Measurements from ENCODE around the gene DPP6.

DPP6 gene

DNA sequence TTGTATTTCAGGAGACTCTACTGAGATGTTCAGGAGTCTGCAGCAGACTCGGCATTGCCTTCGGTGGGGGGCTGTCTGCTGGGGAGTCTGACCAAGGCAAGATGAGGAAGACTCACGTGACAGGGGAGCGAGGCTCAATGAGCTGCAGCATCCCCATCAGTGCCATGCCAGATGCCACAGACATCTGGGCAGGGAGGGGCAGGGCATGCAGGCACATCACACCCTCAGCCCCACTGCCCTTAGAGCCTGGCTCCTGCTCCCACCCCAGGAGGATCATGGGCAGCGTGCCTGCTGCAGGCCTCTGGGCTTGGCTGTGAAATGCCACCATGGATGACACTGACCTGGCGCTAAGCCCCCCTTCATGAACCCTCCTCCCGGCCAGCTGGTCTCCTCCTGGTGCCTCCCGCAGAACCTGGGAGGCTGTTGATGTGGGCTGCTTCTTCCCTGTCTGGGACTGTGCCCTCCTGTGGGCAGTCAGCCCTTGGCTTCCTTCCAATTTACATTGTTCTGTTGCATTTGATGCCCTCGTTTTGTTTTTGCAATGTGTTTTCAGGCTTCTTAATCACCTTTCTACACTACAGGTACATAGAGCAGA is 715.7 kb downstream of the DPP6 start:
- Histone ChIP-seq H3K4me3 (ENCODE audit: low read depth in 1 of 2, low read length in 2 of 2) (no peak overlapping the region), H3K9ac (ENCODE audit: low read depth in 1 of 2, low read length in 2 of 2) (no peak overlapping the region), H3K36me3 (ENCODE audit: control insufficient read depth in 1 of 2, insufficient read depth in 2 of 2, low read length in 2 of 2) (no peaks in the 10 kb centered on the region), H3K27ac (ENCODE audit: low read depth, low read length) (no peak overlapping the region), H3K4me1 (ENCODE audit: control insufficient read depth in 1 of 2, insufficient read depth in 2 of 2, low read length in 2 of 2) (no peaks in the 10 kb centered on the region), H3K9me3 (ENCODE audit: control insufficient read depth in 1 of 2, low read length in 2 of 2) (no peaks in the 10 kb centered on the region), H3K27me3 (ENCODE audit: control insufficient read depth in 1 of 2, insufficient read depth in 2 of 2, low read length in 2 of 2) (no peaks in the 10 kb centered on the region)

GRCh38 chr7:154769001-154769400 is 716.8 kb downstream of the DPP6 start:
- no peaks in the 10 kb centered on the region for H3K4me1 ChIP-seq (ENCODE audit: control insufficient read depth in 1 of 2, insufficient read depth in 2 of 2, low read length in 2 of 2)
- no peaks in the 10 kb centered on the region for H3K36me3 ChIP-seq (ENCODE audit: control insufficient read depth in 1 of 2, insufficient read depth in 2 of 2, low read length in 2 of 2)
- H3K27ac ChIP-seq (ENCODE audit: low read depth, low read length) = no peak overlapping the region
- no peaks in the 10 kb centered on the region for H3K9me3 ChIP-seq (ENCODE audit: control insufficient read depth in 1 of 2, low read length in 2 of 2)
- H3K4me3 ChIP-seq (ENCODE audit: low read depth in 1 of 2, low read length in 2 of 2) = no peak overlapping the region
- no peak overlapping the region for H3K9ac ChIP-seq (ENCODE audit: low read depth in 1 of 2, low read length in 2 of 2)
- H3K27me3 ChIP-seq (ENCODE audit: control insufficient read depth in 1 of 2, insufficient read depth in 2 of 2, low read length in 2 of 2) = no peaks in the 10 kb centered on the region

- Histone ChIP-seq H3K4me3 (ENCODE audit: low read depth in 1 of 2, low read length in 2 of 2) (no peak overlapping the region), H3K9ac (ENCODE audit: low read depth in 1 of 2, low read length in 2 of 2) (no peak overlapping the region), H3K36me3 (ENCODE audit: control insufficient read depth in 1 of 2, insufficient read depth in 2 of 2, low read length in 2 of 2) (no peaks in the 10 kb centered on the region), H3K27me3 (ENCODE audit: control insufficient read depth in 1 of 2, insufficient read depth in 2 of 2, low read length in 2 of 2) (no peaks in the 10 kb centered on the region), H3K4me1 (ENCODE audit: control insufficient read depth in 1 of 2, insufficient read depth in 2 of 2, low read length in 2 of 2) (no peaks in the 10 kb centered on the region), H3K9me3 (ENCODE audit: control insufficient read depth in 1 of 2, low read length in 2 of 2) (no peaks in the 10 kb centered on the region), H3K27ac (ENCODE audit: low read depth, low read length) (no peak overlapping the region)
These were observed 717.3 kb downstream of the DPP6 start for GRCh38 chr7:154769527-154769926.

GRCh38 chr7:154770361-154770760 is 718.2 kb downstream of the DPP6 start:
- H3K27ac ChIP-seq (ENCODE audit: low read depth, low read length) = no peak overlapping the region
- H3K27me3 ChIP-seq (ENCODE audit: control insufficient read depth in 1 of 2, insufficient read depth in 2 of 2, low read length in 2 of 2) = no peaks in the 10 kb centered on the region
- no peaks in the 10 kb centered on the region for H3K4me1 ChIP-seq (ENCODE audit: control insufficient read depth in 1 of 2, insufficient read depth in 2 of 2, low read length in 2 of 2)
- no peaks in the 10 kb centered on the region for H3K9me3 ChIP-seq (ENCODE audit: control insufficient read depth in 1 of 2, low read length in 2 of 2)
- no peak overlapping the region for H3K4me3 ChIP-seq (ENCODE audit: low read depth in 1 of 2, low read length in 2 of 2)
- no peak overlapping the region for H3K9ac ChIP-seq (ENCODE audit: low read depth in 1 of 2, low read length in 2 of 2)
- H3K36me3 ChIP-seq (ENCODE audit: control insufficient read depth in 1 of 2, insufficient read depth in 2 of 2, low read length in 2 of 2) = no peaks in the 10 kb centered on the region

DNA sequence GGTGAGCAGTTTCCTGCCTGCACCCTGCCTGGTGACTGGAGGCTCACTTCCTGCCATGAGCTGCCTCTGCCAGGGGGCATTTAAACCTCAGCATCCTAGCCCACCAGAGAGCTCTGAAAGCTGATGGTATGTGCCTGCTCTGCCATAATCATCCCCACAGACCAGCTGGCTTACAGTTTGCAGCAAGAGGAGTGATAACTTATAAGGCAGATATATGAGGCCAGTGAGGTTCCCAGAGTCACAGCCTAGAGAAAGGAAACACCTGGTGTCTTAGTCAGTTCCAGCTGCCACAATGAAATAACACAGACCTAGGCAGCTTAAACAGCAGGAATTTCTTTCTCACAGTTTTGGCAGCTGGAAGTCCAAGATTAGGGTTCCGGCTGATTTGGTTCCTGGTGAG is 718.8 kb downstream of the DPP6 start:
- H3K9me3 ChIP-seq (ENCODE audit: control insufficient read depth in 1 of 2, low read length in 2 of 2) = no peaks in the 10 kb centered on the region
- no peak overlapping the region for H3K9ac ChIP-seq (ENCODE audit: low read depth in 1 of 2, low read length in 2 of 2)
- H3K27ac ChIP-seq (ENCODE audit: low read depth, low read length) = no peak overlapping the region
- H3K4me1 ChIP-seq (ENCODE audit: control insufficient read depth in 1 of 2, insufficient read depth in 2 of 2, low read length in 2 of 2) = no peaks in the 10 kb centered on the region
- no peaks in the 10 kb centered on the region for H3K36me3 ChIP-seq (ENCODE audit: control insufficient read depth in 1 of 2, insufficient read depth in 2 of 2, low read length in 2 of 2)
- no peaks in the 10 kb centered on the region for H3K27me3 ChIP-seq (ENCODE audit: control insufficient read depth in 1 of 2, insufficient read depth in 2 of 2, low read length in 2 of 2)
- no peak overlapping the region for H3K4me3 ChIP-seq (ENCODE audit: low read depth in 1 of 2, low read length in 2 of 2)

DNA sequence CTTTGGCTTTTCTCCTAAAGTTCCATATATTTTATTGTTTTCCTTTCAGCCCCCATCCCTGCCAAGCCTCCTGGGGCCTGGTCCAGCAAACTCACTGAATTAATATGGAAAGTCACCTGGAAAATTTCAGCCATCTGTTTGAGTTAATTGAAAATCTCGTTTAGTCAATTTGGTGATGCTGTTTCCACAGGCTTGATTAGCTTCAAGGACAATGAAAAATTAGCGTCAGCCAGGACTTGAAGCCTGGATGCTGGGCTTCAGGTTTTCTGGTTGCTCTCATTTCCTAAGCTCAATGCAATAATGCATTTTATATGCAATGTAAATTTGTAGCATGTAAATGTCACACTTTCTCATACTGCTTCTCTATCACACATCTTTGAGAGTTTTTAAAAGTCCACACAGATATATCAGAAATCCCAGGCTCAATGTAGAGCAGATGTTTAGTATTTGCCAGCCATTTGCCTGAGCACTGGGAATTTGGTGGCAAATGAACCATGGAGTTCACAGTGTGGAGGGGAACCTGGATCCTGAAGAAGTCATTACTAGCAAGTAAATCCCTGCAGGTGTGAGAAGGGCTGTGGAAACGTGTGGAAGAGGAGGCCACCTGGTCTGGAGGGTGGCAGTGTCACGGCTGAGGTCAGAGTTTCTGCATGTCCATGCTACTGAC is 722.2 kb downstream of the DPP6 start:
- H3K4me1 ChIP-seq (ENCODE audit: control insufficient read depth in 1 of 2, insufficient read depth in 2 of 2, low read length in 2 of 2) = no peaks in the 10 kb centered on the region
- H3K27me3 ChIP-seq (ENCODE audit: control insufficient read depth in 1 of 2, insufficient read depth in 2 of 2, low read length in 2 of 2) = no peaks in the 10 kb centered on the region
- H3K4me3 ChIP-seq (ENCODE audit: low read depth in 1 of 2, low read length in 2 of 2) = no peak overlapping the region
- no peaks in the 10 kb centered on the region for H3K9me3 ChIP-seq (ENCODE audit: control insufficient read depth in 1 of 2, low read length in 2 of 2)
- no peak overlapping the region for H3K9ac ChIP-seq (ENCODE audit: low read depth in 1 of 2, low read length in 2 of 2)
- H3K27ac ChIP-seq (ENCODE audit: low read depth, low read length) = no peak overlapping the region
- H3K36me3 ChIP-seq (ENCODE audit: control insufficient read depth in 1 of 2, insufficient read depth in 2 of 2, low read length in 2 of 2) = no peaks in the 10 kb centered on the region

DNA sequence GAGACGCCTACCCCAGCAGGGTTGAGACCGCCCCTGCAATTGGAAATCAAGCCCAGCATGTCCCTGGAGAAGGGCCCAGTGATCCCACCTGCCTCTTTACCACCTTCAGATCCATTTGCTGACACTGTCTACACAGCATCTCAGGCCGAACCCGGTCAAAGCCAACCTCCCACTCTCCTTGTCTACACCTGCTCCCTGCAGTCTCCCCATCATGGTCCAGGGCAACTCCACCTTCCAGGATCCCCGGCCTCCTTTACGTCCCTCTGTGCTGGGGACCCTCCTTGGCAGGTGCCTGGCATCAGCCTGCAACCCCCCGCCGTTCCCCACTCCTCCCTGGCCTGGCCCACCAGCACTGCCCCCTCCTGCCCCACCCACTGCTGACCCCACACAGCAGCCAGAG is 723.5 kb downstream of the DPP6 start:
- Histone ChIP-seq H3K27me3 (ENCODE audit: control insufficient read depth in 1 of 2, insufficient read depth in 2 of 2, low read length in 2 of 2) (no peaks in the 10 kb centered on the region), H3K27ac (ENCODE audit: low read depth, low read length) (no peak overlapping the region), H3K4me1 (ENCODE audit: control insufficient read depth in 1 of 2, insufficient read depth in 2 of 2, low read length in 2 of 2) (no peaks in the 10 kb centered on the region), H3K36me3 (ENCODE audit: control insufficient read depth in 1 of 2, insufficient read depth in 2 of 2, low read length in 2 of 2) (no peaks in the 10 kb centered on the region), H3K9ac (ENCODE audit: low read depth in 1 of 2, low read length in 2 of 2) (no peak overlapping the region), H3K9me3 (ENCODE audit: control insufficient read depth in 1 of 2, low read length in 2 of 2) (no peaks in the 10 kb centered on the region), H3K4me3 (ENCODE audit: low read depth in 1 of 2, low read length in 2 of 2) (no peak overlapping the region)

GRCh38 chr7:154776350-154776749 is 724.2 kb downstream of the DPP6 start:
- Histone ChIP-seq H3K27me3 (ENCODE audit: control insufficient read depth in 1 of 2, insufficient read depth in 2 of 2, low read length in 2 of 2) (no peaks in the 10 kb centered on the region), H3K36me3 (ENCODE audit: control insufficient read depth in 1 of 2, insufficient read depth in 2 of 2, low read length in 2 of 2) (no peaks in the 10 kb centered on the region), H3K9ac (ENCODE audit: low read depth in 1 of 2, low read length in 2 of 2) (no peak overlapping the region), H3K4me3 (ENCODE audit: low read depth in 1 of 2, low read length in 2 of 2) (no peak overlapping the region), H3K9me3 (ENCODE audit: control insufficient read depth in 1 of 2, low read length in 2 of 2) (no peaks in the 10 kb centered on the region), H3K27ac (ENCODE audit: low read depth, low read length) (no peak overlapping the region), H3K4me1 (ENCODE audit: control insufficient read depth in 1 of 2, insufficient read depth in 2 of 2, low read length in 2 of 2) (no peaks in the 10 kb centered on the region)

- Histone ChIP-seq H3K4me3 (ENCODE audit: low read depth in 1 of 2, low read length in 2 of 2) (no peak overlapping the region), H3K9ac (ENCODE audit: low read depth in 1 of 2, low read length in 2 of 2) (no peak overlapping the region), H3K27me3 (ENCODE audit: control insufficient read depth in 1 of 2, insufficient read depth in 2 of 2, low read length in 2 of 2) (no peaks in the 10 kb centered on the region), H3K4me1 (ENCODE audit: control insufficient read depth in 1 of 2, insufficient read depth in 2 of 2, low read length in 2 of 2) (no peaks in the 10 kb centered on the region), H3K27ac (ENCODE audit: low read depth, low read length) (no peak overlapping the region), H3K36me3 (ENCODE audit: control insufficient read depth in 1 of 2, insufficient read depth in 2 of 2, low read length in 2 of 2) (no peaks in the 10 kb centered on the region), H3K9me3 (ENCODE audit: control insufficient read depth in 1 of 2, low read length in 2 of 2) (no peaks in the 10 kb centered on the region)
These were observed 724.8 kb downstream of the DPP6 start for GRCh38 chr7:154777023-154777422.

DNA sequence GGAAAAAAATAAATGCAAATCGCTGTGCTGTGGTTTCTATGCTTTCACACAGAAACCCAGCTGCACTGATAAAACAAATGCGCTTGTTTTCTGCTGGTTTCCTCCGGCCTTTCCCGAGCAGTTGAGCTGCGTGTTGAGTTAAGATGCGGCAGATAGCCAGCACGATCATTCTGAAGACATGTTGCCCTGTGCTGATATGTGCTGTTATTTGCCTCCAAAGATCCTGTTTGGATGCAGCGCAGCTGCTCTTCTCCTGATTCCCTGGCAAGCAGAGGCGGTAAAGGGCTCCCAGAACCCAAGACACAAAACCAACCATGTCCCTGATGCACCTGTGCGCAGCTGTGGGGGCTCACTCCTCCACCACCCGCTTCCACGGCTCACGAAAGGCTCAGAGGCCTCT is 725.3 kb downstream of the DPP6 start:
- no peaks in the 10 kb centered on the region for H3K9me3 ChIP-seq (ENCODE audit: control insufficient read depth in 1 of 2, low read length in 2 of 2)
- no peaks in the 10 kb centered on the region for H3K36me3 ChIP-seq (ENCODE audit: control insufficient read depth in 1 of 2, insufficient read depth in 2 of 2, low read length in 2 of 2)
- H3K27me3 ChIP-seq (ENCODE audit: control insufficient read depth in 1 of 2, insufficient read depth in 2 of 2, low read length in 2 of 2) = no peaks in the 10 kb centered on the region
- H3K27ac ChIP-seq (ENCODE audit: low read depth, low read length) = no peak overlapping the region
- no peaks in the 10 kb centered on the region for H3K4me1 ChIP-seq (ENCODE audit: control insufficient read depth in 1 of 2, insufficient read depth in 2 of 2, low read length in 2 of 2)
- no peak overlapping the region for H3K9ac ChIP-seq (ENCODE audit: low read depth in 1 of 2, low read length in 2 of 2)
- H3K4me3 ChIP-seq (ENCODE audit: low read depth in 1 of 2, low read length in 2 of 2) = no peak overlapping the region
